ENCODE results near the gene MCRS1. TPM values are rescaled to one million over a fixed set of nuclear protein-coding genes. Genes with fewer than 3 reads are reported as not detected.

The MCRS1 gene
- total RNA-seq, 1 experiment from 2014 or later = 103 TPM

- no peak overlapping the region for H3K4ac ChIP-seq (ENCODE audit: low read depth, low read length)
- H3T11ph ChIP-seq (ENCODE audit: low read length) = no peak overlapping the region
- H3K9ac ChIP-seq (ENCODE audit: extremely low read depth, insufficient read length, low read length) = no peak overlapping the region
- H2BK20ac ChIP-seq (ENCODE audit: low read depth, low read length, poor library complexity, severe bottlenecking) = no peak overlapping the region
- no peak overlapping the region for H3K18ac ChIP-seq (ENCODE audit: insufficient read length, low read depth, low read length)
- no peak overlapping the region for H2BK12ac ChIP-seq (ENCODE audit: insufficient read length, low read depth, low read length)
- H2BK120ac ChIP-seq (ENCODE audit: low read depth, low read length, poor library complexity, severe bottlenecking) = no peak overlapping the region
- H3K14ac ChIP-seq (ENCODE audit: insufficient read depth, low read length) = no peak overlapping the region
- no peaks in the 10 kb centered on the region for H3K23me2 ChIP-seq (ENCODE audit: insufficient read length, low read depth, low read length, poor library complexity, severe bottlenecking)
- no peak overlapping the region for H2AFZ ChIP-seq (ENCODE audit: low read length)
- TF ChIP-seq CTCF (conservative IDR thresholded peaks at IDR 0.05) = no peak
- H3K9me3 ChIP-seq (ENCODE audit: control insufficient read depth, low read depth, low read length) = no peaks in the 10 kb centered on the region
- H4K8ac ChIP-seq (replicated peaks; ENCODE audit: insufficient read length, low read depth, low read length) = no peak overlapping the region
- no peak overlapping the region for H3K56ac ChIP-seq (ENCODE audit: insufficient read length, low read depth, low read length)
- no peak overlapping the region for H2BK5ac ChIP-seq (ENCODE audit: insufficient read length, low read length)
- H3K4me3 Mint-ChIP-seq = no peak overlapping the region
- H2BK15ac ChIP-seq (ENCODE audit: low read depth, low read length) = no peak overlapping the region
- H3K27ac Mint-ChIP-seq = no peak overlapping the region; a peak in 1 of 7 replicates
- no peaks in the 10 kb centered on the region for H4K20me1 ChIP-seq (ENCODE audit: control insufficient read depth, insufficient read depth, insufficient read length)
- no peak overlapping the region for H3K4me2 ChIP-seq (ENCODE audit: insufficient read depth, insufficient read length, low read length)
- H3K4me1 ChIP-seq (ENCODE audit: insufficient read depth, low read length) = no peaks in the 10 kb centered on the region
- H2AK5ac ChIP-seq (ENCODE audit: insufficient read length, low read length) = no peak overlapping the region
- peaks cover 6 to 15% (median 9%) of the 10 kb centered on the region in 3 experiments; a peak in 4 of 7 replicates for H3K36me3 Mint-ChIP-seq (ENCODE audit: insufficient read depth in 1 of 3, low read depth in 3 of 3)
- H4K91ac ChIP-seq (ENCODE audit: insufficient read length, low read depth, low read length) = no peak overlapping the region
- no CpG with 5 or more reads among the region's 4 CpGs for WGBS (ENCODE audit: extremely low coverage, insufficient read length, low lambda C conversion rate)
- H4K5ac ChIP-seq (ENCODE audit: insufficient read length, low read depth, low read length) = no peak overlapping the region
- H3K23ac ChIP-seq (ENCODE audit: insufficient read length, low read depth, low read length) = no peak overlapping the region
- H3K4me1 Mint-ChIP-seq = peaks cover 3 to 4% of the 10 kb centered on the region in 2 experiments; a peak in 2 of 4 replicates
- peak; percentile 32 for DNase-seq
- H3K79me2 ChIP-seq (ENCODE audit: insufficient read depth, low read length) = no peaks in the 10 kb centered on the region
- H3K27me3 ChIP-seq (ENCODE audit: insufficient read depth, low read length) = no peaks in the 10 kb centered on the region
- no peaks in the 10 kb centered on the region for H3K9me3 Mint-ChIP-seq
- no peak overlapping the region for H3K27ac ChIP-seq (ENCODE audit: insufficient read length, low read depth, low read length)
- no peaks in the 10 kb centered on the region for H3K27me3 Mint-ChIP-seq (ENCODE audit: low read depth)
- no peaks in the 10 kb centered on the region for H3K79me1 ChIP-seq (ENCODE audit: insufficient read depth, low read depth, low read length, poor library complexity, severe bottlenecking)
These were observed 21.0 kb upstream of the MCRS1 start for GRCh38 chr12:49588721-49589516.

Data from H9 (cell line).